Endothelial cell of umbilical vein (primary cell): ENCODE data around the gene GNRHR. TPM values are rescaled to one million over a fixed set of nuclear protein-coding genes. Genes with fewer than 3 reads are reported as not detected.

Experiments
- BruUV-seq: library from RNA; stranded (reverse); fragments of 400-500 nt; replicated peaks from 2 replicates; lab custom pipeline; 2021; lab: Mats Ljungman, UMichigan
- CTCF ChIA-PET: fragments of 300-600, 350-600 bp; sonication (Branson Sonifier 250); formaldehyde crosslinking; loops from one replicate; lab custom pipeline; 2021; ENCODE audit warnings: antibody characterized with exemption, inconsistent platforms; lab: Charles Lee
- POLR2A ChIA-PET: fragments of 300-600, 350-600 bp; sonication (Branson Sonifier 250); formaldehyde crosslinking; loops from one replicate; lab custom pipeline; 2021; ENCODE audit warnings: antibody characterized with exemption, inconsistent platforms; lab: Charles Lee
- DNase-seq: peaks from one replicate; pipeline ENCODE4 v3.0.0-alpha.2; 2011; ENCODE audit warnings: low read depth, low spot score
- FAIRE-seq: peaks from 2 replicates; lab custom pipeline; 2011; peaks lifted over from hg19 to GRCh38; lab: Jason Lieb, UNC
- H2AFZ ChIP-seq: 2 replicates; pipeline ENCODE4 v1.6.0; 2012; ENCODE audit warnings: low read depth, low read length, control low read depth, inconsistent platforms
- H3K27ac ChIP-seq: 2 replicates; pipeline ENCODE4 v1.5.1; 2011; ENCODE audit warnings: low read depth, mild to moderate bottlenecking, control low read depth, low read length, moderate library complexity; ENCODE audit not compliant: insufficient read depth
- H3K27me3 ChIP-seq, 2 experiments: 2 replicates each; pipeline versions ENCODE4 v1.6.0 to v1.6.1; 2011; ENCODE audit warnings: low read length in 2 of 2, mixed read lengths in 1 of 2; ENCODE audit not compliant: control insufficient read depth in 2 of 2, insufficient read depth in 2 of 2
- H3K36me3 ChIP-seq, 2 experiments: 2 replicates in 1 of 2; 3 replicates in 1 of 2; pipeline ENCODE4 v1.5.1; 2011; ENCODE audit warnings: low read length in 2 of 2, mild to moderate bottlenecking in 1 of 2, moderate library complexity in 1 of 2; ENCODE audit not compliant: control insufficient read depth in 2 of 2, insufficient read depth in 2 of 2; ENCODE audit errors: extremely low read depth in 1 of 2
- H3K4me1 ChIP-seq: 3 replicates; pipeline ENCODE4 v1.5.1; 2011; ENCODE audit warnings: mild to moderate bottlenecking, low read length; ENCODE audit not compliant: control insufficient read depth, insufficient read depth; ENCODE audit errors: extremely low read depth
- H3K4me2 ChIP-seq: 2 replicates; pipeline ENCODE4 v1.6.1; 2011; ENCODE audit warnings: low read length, control low read depth, mixed read lengths; ENCODE audit not compliant: insufficient read depth
- H3K4me3 ChIP-seq, 3 experiments: fragments of 200-600 bp in 1 of 3; sonication (generic), shearing (Covaris generic) in 1 of 3; replicated peaks in 1 of 3; 2 replicates each; pipeline ENCODE4 v1.5.1; 2011 to 2016; ENCODE audit warnings: control low read depth in 3 of 3, low read length in 3 of 3, mild to moderate bottlenecking in 2 of 3, inconsistent platforms in 1 of 3, low read depth in 1 of 3, moderate library complexity in 1 of 3; ENCODE audit not compliant: insufficient read depth in 1 of 3
- H3K79me2 ChIP-seq: 2 replicates; pipeline ENCODE4 v1.6.0; 2012; ENCODE audit warnings: low read length, inconsistent platforms; ENCODE audit not compliant: control insufficient read depth, insufficient read depth
- H3K9ac ChIP-seq: replicated peaks from 2 replicates; pipeline ENCODE3; 2011; ENCODE audit warnings: low read length, control low read depth; ENCODE audit not compliant: insufficient read depth; ENCODE audit errors: extremely low read depth
- H3K9me1 ChIP-seq: replicated peaks from 3 replicates; pipeline ENCODE4 v1.6.0; 2011; ENCODE audit warnings: mild to moderate bottlenecking, low read length; ENCODE audit not compliant: control insufficient read depth, insufficient read depth; ENCODE audit errors: extremely low read depth
- H3K9me3 ChIP-seq: replicated peaks from 2 replicates; pipeline ENCODE4 v1.5.1; 2012; ENCODE audit warnings: low read length, inconsistent platforms; ENCODE audit not compliant: control insufficient read depth, insufficient read depth
- H4K20me1 ChIP-seq: replicated peaks from 2 replicates; pipeline ENCODE3; 2011; ENCODE audit warnings: mild to moderate bottlenecking, low read length; ENCODE audit not compliant: control insufficient read depth, insufficient read depth; ENCODE audit errors: extremely low read depth
- CTCF ChIP-seq, 2 donors: IDR thresholded peaks; 1 replicate in 1 of 2; 2 replicates in 1 of 2; pipeline ENCODE4 v1.5.1; 2011; ENCODE audit warnings: low read length in 2 of 2, mild to moderate bottlenecking in 2 of 2, moderate library complexity in 2 of 2, control low read depth in 1 of 2, inconsistent platforms in 1 of 2, low read depth in 1 of 2; ENCODE audit not compliant: insufficient read depth in 1 of 2; ENCODE audit errors: extremely low read depth in 1 of 2
- EZH2 ChIP-seq: IDR thresholded peaks from 2 replicates; pipeline ENCODE4 v1.6.1; 2012; ENCODE audit warnings: borderline replicate concordance, low read depth, mild to moderate bottlenecking, moderate library complexity, low read length, inconsistent platforms; ENCODE audit not compliant: severe bottlenecking
- GATA2 ChIP-seq: IDR thresholded peaks from 2 replicates; pipeline ENCODE4 v1.7.0; 2011; ENCODE audit warnings: low read depth, mild to moderate bottlenecking, moderate library complexity, mixed read lengths, low read length; ENCODE audit not compliant: insufficient read length, insufficient read depth
- MYC ChIP-seq: IDR thresholded peaks from one replicate; pipeline ENCODE4 v1.6.1; 2011; ENCODE audit warnings: mild to moderate bottlenecking, low read depth, low read length
- POLR2A ChIP-seq: IDR thresholded peaks from 2 replicates; pipeline ENCODE4 v1.6.1; 2012; ENCODE audit warnings: low read depth, mild to moderate bottlenecking, control low read depth, low read length
- POLR2AphosphoS5 ChIP-seq: IDR thresholded peaks from 2 replicates; pipeline ENCODE4 v1.6.1; 2012; ENCODE audit warnings: low read depth, mild to moderate bottlenecking, control low read depth, low read length, moderate library complexity; ENCODE audit not compliant: insufficient read depth
- dilution Hi-C: fragments of 300-500 bp; cut with MboI; formaldehyde crosslinking; loops from one replicate; pipeline ENCODE4 v1.15.0; 2019; ENCODE audit warnings: low sequenced_read_pairs; ENCODE audit not compliant: extremely low pct_ligation_motif_present
- intact Hi-C: fragments of 100-400 bp; cut with micrococcal nuclease; formaldehyde crosslinking; loops from one replicate; pipeline ENCODE4 v1.10.0; 2022
- polyA plus RNA-seq, 4 experiments: library from polyadenylated mRNA; depleted of rRNA in 3 of 4; stranded (reverse) in 3 of 4; unstranded in 1 of 4; fragments of >200 nt; gene quantifications; 2 replicates each; pipeline versions ENCODE4 v1.2.1 to v1.2.3, GENCODE V29; 2011 to 2012; ENCODE audit warnings: missing spikeins in 1 of 4
- total RNA-seq: library from RNA; stranded (reverse); gene quantifications from 2 replicates; pipeline ENCODE4 v1.2.3, GENCODE V29; 2021
- TF ChIP-seq, protein P1 (sequence below): IDR thresholded peaks from 2 replicates; pipeline ENCODE4 v1.6.1; 2011; ENCODE audit not compliant: insufficient read depth, insufficient read length

GNRHR gene
- total and polyA plus RNA-seq, 2 donors (not counting 3 experiments of a cell fraction or from before 2014, with no cell fraction given): not detected

DNA sequence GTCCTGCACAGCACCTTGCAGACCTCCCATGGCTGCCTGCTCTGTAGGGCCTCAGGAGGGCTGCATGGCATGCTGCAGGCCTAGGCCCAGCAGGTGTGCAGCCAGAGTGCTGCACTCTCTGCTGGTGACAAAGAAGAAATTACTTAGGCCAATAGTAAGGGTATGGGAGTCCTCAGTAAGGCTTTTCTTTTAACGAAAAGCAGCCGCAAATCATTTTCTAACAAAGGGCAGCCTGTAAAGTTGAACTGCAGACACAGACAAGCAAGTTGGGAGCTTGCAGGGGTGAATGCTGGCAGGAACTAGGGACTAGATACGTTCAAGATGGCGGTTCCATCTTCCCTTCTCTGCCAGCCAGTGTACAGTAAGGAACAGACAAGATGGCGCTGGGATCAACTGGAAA is 30.8 kb downstream of the GNRHR start:
- Histone ChIP-seq H3K27me3 (no peaks in the 10 kb centered on the region), H3K4me1 (peaks cover 5% of the 10 kb centered on the region), H3K9ac (no peak overlapping the region), H3K27ac (no peak overlapping the region), H3K4me2 (no peak overlapping the region), H3K9me1 (no peaks in the 10 kb centered on the region), H3K36me3 (no peaks in the 10 kb centered on the region), H3K9me3 (no peaks in the 10 kb centered on the region), H4K20me1 (no peaks in the 10 kb centered on the region), H2AFZ (no peak overlapping the region), H3K4me3 (no peak overlapping the region), H3K79me2 (no peaks in the 10 kb centered on the region)
- DNase-seq (no peak), FAIRE-seq (no peak)
- BruUV-seq: no TSS peak
- no peak for TF ChIP-seq POLR2AphosphoS5
- no peak for TF ChIP-seq MYC
- TF ChIP-seq, protein P1, sequence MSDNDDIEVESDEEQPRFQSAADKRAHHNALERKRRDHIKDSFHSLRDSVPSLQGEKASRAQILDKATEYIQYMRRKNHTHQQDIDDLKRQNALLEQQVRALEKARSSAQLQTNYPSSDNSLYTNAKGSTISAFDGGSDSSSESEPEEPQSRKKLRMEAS: no peak
- no peak for TF ChIP-seq GATA2
- TF ChIP-seq POLR2A: no peak
- TF ChIP-seq CTCF (IDR thresholded peaks at IDR 0.05; ENCODE audit: extremely low read depth in 1 of 2, insufficient read depth in 1 of 2, low read depth in 1 of 2, low read length in 2 of 2): no peak
- no peak for TF ChIP-seq EZH2
- dilution Hi-C loops: no loop called here
- intact Hi-C loops: no loop called here
- CTCF ChIA-PET: interaction anchor here (0.6 to 6.0 kb wide), 2 partner anchors 23 to 188 kb away, joined by 3 to 27 read pairs; no protein-coding TSS in a partner anchor
- POLR2A ChIA-PET: no interaction called here
